Osteocyte (in vitro differentiated cells): ENCODE results near the gene THSD4. TPM values are rescaled to one million over a fixed set of nuclear protein-coding genes. Genes with fewer than 3 reads are reported as not detected.

Experiments
- DNase-seq: peaks from one replicate; pipeline ENCODE4 v3.0.0; 2021; ENCODE audit warnings: mixed read lengths; ENCODE audit not compliant: unreplicated experiment; ENCODE audit errors: extremely low spot score
- H3K27ac Mint-ChIP-seq: one replicate; pipeline ENCODE4 v1.8.0; 2021; ENCODE audit warnings: mild to moderate bottlenecking, mixed read lengths; ENCODE audit not compliant: unreplicated experiment
- H3K27me3 Mint-ChIP-seq: one replicate; pipeline ENCODE4 v1.8.0; 2021; ENCODE audit warnings: mixed read lengths; ENCODE audit not compliant: unreplicated experiment
- H3K36me3 Mint-ChIP-seq: one replicate; pipeline ENCODE4 v1.8.0; 2021; ENCODE audit warnings: mixed read lengths; ENCODE audit not compliant: unreplicated experiment
- H3K4me1 Mint-ChIP-seq: one replicate; pipeline ENCODE4 v1.8.0; 2021; ENCODE audit warnings: mixed read lengths; ENCODE audit not compliant: unreplicated experiment
- H3K4me3 Mint-ChIP-seq: one replicate; pipeline ENCODE4 v1.8.0; 2021; ENCODE audit warnings: mild to moderate bottlenecking, moderate library complexity, mixed read lengths; ENCODE audit not compliant: unreplicated experiment
- H3K9me3 Mint-ChIP-seq: one replicate; pipeline ENCODE4 v1.8.0; 2021; ENCODE audit warnings: mixed read lengths; ENCODE audit not compliant: unreplicated experiment
- total RNA-seq: library from RNA; stranded (reverse); gene quantifications from 2 replicates; pipeline ENCODE4 v1.2.1, GENCODE V29; 2021
- TF ChIP-seq, protein P1 (sequence below): fragments of 200-600 bp; sonication (generic); IDR thresholded peaks from 2 replicates; pipeline ENCODE4 v1.5.0; 2021; ENCODE audit warnings: antibody characterized with exemption, mild to moderate bottlenecking, moderate library complexity

The THSD4 gene
- total RNA-seq, 1 donor from 2014 or later, result 5.7 TPM

DNA sequence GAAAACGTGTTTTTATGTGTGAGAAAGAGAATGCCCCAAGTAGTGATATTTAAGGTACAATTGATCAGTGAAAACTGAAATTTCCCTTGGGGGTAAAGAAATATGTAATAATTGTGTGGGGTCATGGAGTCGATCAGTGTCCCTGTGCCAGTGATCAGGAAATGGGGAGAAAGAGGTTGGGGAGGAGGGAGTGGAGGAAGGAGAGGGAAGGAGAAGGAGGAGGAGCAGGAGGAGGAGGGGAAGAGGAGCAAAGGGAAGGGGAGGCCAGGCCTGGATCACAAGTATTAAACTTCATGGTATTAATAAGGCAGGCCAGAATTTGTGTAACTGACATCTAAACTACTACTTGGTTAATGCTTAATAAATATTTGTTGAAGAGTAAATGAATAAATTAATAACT is 30.4 kb downstream of the THSD4 start:
- DNase-seq, result no peak
- Mint-ChIP-seq H3K27ac (no peak overlapping the region), H3K27me3 (no peaks in the 10 kb centered on the region), H3K9me3 (no peaks in the 10 kb centered on the region), H3K4me3 (no peak overlapping the region), H3K4me1 (peaks cover 19% of the 10 kb centered on the region), H3K36me3 (no peaks in the 10 kb centered on the region)
- TF ChIP-seq, protein P1, sequence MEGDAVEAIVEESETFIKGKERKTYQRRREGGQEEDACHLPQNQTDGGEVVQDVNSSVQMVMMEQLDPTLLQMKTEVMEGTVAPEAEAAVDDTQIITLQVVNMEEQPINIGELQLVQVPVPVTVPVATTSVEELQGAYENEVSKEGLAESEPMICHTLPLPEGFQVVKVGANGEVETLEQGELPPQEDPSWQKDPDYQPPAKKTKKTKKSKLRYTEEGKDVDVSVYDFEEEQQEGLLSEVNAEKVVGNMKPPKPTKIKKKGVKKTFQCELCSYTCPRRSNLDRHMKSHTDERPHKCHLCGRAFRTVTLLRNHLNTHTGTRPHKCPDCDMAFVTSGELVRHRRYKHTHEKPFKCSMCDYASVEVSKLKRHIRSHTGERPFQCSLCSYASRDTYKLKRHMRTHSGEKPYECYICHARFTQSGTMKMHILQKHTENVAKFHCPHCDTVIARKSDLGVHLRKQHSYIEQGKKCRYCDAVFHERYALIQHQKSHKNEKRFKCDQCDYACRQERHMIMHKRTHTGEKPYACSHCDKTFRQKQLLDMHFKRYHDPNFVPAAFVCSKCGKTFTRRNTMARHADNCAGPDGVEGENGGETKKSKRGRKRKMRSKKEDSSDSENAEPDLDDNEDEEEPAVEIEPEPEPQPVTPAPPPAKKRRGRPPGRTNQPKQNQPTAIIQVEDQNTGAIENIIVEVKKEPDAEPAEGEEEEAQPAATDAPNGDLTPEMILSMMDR, result no peak

DNA sequence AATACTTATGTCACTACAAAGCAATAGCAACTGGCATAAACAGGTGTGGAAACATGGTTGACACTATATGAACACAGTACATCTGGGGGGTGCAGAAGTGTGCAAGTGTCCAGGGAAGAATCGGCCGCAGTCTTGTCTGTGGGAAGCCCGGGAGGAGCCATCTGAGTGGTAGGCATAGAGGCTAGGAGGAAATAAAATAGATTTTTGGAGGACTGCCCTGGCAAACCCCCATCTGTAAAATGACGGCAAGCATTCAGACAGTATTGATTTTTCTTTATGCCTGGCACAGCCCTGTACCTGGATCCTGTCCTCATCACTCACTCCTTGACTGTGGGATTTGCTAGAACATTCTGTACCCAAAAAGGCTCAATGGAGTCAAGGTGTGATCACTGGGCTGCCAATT is 31.3 kb downstream of the THSD4 start:
- peaks cover 21% of the 10 kb centered on the region for H3K4me1 Mint-ChIP-seq
- H3K9me3 Mint-ChIP-seq, result no peaks in the 10 kb centered on the region
- DNase-seq, result no peak
- H3K27ac Mint-ChIP-seq, result no peak overlapping the region
- no peaks in the 10 kb centered on the region for H3K27me3 Mint-ChIP-seq
- H3K36me3 Mint-ChIP-seq, result no peaks in the 10 kb centered on the region
- no peak overlapping the region for H3K4me3 Mint-ChIP-seq
- TF ChIP-seq, protein P1, result no peak

DNA sequence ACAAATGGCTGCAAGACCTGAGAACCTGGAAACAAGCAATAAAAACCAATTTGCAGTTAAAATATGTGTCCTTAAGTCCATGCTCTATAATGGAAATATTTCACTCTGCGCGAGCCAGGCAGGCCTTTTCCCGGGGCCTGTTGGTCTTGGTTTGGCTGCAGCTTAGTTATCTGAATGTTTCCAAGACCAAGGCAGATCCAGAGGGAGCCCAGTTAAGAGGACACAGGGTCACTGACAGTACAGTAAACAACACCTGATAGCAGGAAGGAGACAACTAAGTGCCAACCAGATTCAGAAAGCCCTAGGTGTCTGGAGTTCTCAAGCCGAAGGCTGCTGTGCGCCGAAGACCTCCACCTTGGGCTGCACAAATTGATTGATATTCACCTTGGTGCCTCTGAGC is 32.8 kb downstream of the THSD4 start:
- Mint-ChIP-seq H3K27me3 (no peaks in the 10 kb centered on the region), H3K4me3 (no peak overlapping the region), H3K9me3 (no peaks in the 10 kb centered on the region), H3K27ac (no peak overlapping the region), H3K4me1 (peaks cover 24% of the 10 kb centered on the region), H3K36me3 (no peaks in the 10 kb centered on the region)
- TF ChIP-seq, protein P1, result no peak
- no peak for DNase-seq

DNA sequence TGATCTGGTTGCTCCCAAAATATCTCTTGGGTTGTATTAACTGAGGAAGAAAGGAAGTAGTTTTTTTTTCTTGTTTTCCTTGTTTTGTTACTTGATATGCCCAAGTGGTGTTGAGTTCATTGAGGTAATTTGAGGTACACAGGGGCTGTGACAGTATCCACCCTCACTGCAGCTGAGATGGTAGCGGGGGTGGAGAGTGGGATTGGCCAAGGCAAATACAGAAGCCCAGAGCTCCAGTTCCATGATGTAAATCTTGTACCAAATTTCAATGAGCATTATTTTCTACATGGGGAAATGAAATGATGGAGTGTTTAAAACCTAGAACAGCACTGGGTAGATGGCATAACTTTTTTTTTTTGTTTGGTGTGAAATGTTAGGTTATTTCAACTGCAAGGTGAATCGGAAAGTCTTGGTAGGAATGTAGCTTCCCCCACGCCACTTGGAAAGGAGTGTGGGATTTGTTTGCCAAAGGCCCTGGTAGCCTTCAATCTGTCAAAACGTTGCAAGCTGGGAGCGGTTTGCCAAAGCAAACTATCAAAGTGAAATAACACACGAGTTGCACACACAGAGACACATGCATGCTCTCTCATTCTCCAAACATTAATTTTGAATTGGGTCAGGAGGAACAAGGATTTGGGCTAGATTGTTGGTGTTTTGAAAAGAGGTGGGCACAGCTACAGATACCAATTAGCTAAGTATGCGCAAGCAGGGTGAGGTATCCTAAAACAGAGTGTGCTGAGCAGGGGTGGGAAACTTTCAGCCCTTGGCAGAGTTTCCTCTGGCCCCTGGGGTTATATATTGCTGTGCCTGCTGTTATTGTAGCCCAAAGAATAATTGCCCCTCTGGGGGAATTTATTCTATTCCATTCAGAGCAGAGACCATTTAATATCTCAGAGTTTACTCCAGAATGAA is 34.6 kb downstream of the THSD4 start:
- H3K27ac Mint-ChIP-seq, result peak overlapping the region; percentile 2
- no peaks in the 10 kb centered on the region for H3K27me3 Mint-ChIP-seq
- H3K4me3 Mint-ChIP-seq, result no peak overlapping the region
- H3K9me3 Mint-ChIP-seq, result no peaks in the 10 kb centered on the region
- TF ChIP-seq, protein P1, result no peak
- no peak for DNase-seq
- H3K36me3 Mint-ChIP-seq, result no peaks in the 10 kb centered on the region
- H3K4me1 Mint-ChIP-seq, result peaks cover 18% of the 10 kb centered on the region

DNA sequence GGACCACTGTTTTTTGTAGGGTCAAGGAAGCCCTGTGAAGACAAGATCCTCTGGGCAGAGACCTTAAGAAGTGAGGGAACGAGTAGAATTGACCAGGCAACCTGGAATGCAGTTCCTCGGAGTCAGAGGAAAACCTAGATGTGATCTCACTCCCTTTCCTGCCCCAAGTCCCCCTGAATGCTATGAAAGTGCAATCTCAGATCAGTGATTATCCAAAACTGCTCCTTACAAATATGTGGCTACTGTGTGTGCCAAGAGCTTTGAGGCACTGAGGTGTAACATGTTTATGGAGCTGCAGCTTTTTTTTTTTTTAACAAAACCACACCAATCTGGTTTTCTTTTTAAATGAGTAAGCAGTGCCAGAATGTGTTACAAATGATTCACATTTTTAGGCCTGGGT is 35.8 kb downstream of the THSD4 start:
- Mint-ChIP-seq H3K27ac (no peak overlapping the region), H3K4me1 (peaks cover 18% of the 10 kb centered on the region), H3K9me3 (no peaks in the 10 kb centered on the region), H3K36me3 (no peaks in the 10 kb centered on the region), H3K4me3 (no peak overlapping the region), H3K27me3 (no peaks in the 10 kb centered on the region)
- no peak for DNase-seq
- TF ChIP-seq, protein P1, result no peak
